Stimulated activated CD8-positive, alpha-beta memory T cell treated with anti-CD3 and anti-CD28 coated beads, Interleukin-12 subunit alpha, Interleukin-12 subunit beta, amount 100 ng/mL, for 4 hours (primary cell): Measurements from ENCODE around the gene OAS1.
"Not testable (repeated sequence)": the region's sequence is repeated elsewhere in the genome, so short reads cannot be mapped to it uniquely, and the experiment has no call there.

Source experiments
- DNase-seq: peaks from one replicate; pipeline ENCODE4 v3.0.0-alpha.2; 2020; ENCODE audit warnings: low read depth

OAS1 gene

GRCh38 chr12:112900298-112901145, 6.2 kb upstream of the OAS1 start:
- no peak for DNase-seq

GRCh38 chr12:112901271-112901670, 5.5 kb upstream of the OAS1 start:
- DNase-seq, result no peak

- DNase-seq, result no peak
Measured at GRCh38 chr12:112904571-112904970, 2.2 kb upstream of the OAS1 start.

GRCh38 chr12:112905451-112906089, 1.2 kb upstream of the OAS1 start:
- DNase-seq, result no peak

- DNase-seq, result no peak
Measured at GRCh38 chr12:112907415-112908157, 824 bp downstream of the OAS1 start.

GRCh38 chr12:112908548-112908947, 1.8 kb downstream of the OAS1 start:
- no peak for DNase-seq

GRCh38 chr12:112909693-112910092, 2.9 kb downstream of the OAS1 start:
- no peak for DNase-seq

- no peak for DNase-seq
Measured at GRCh38 chr12:112913038-112913688, 6.4 kb downstream of the OAS1 start.

GRCh38 chr12:112913888-112914287, 7.1 kb downstream of the OAS1 start:
- DNase-seq, result not testable (repeated sequence)

- DNase-seq, result no peak
Measured at GRCh38 chr12:112916270-112916669, 9.5 kb downstream of the OAS1 start.

GRCh38 chr12:112919121-112919520, 12.4 kb downstream of the OAS1 start:
- no peak for DNase-seq

- no peak for DNase-seq
Measured at GRCh38 chr12:112924986-112925385, 18.2 kb downstream of the OAS1 start.

GRCh38 chr12:112926416-112927033, 19.8 kb downstream of the OAS1 start:
- DNase-seq, result not testable (repeated sequence)

GRCh38 chr12:112927475-112927874, 20.7 kb downstream of the OAS1 start:
- no peak for DNase-seq

- no peak for DNase-seq
Measured at GRCh38 chr12:112927925-112928324, 21.2 kb downstream of the OAS1 start.

GRCh38 chr12:112928978-112929377, 22.2 kb downstream of the OAS1 start:
- no peak for DNase-seq

- no peak for DNase-seq
Measured at GRCh38 chr12:112929715-112930114, 23.0 kb downstream of the OAS1 start.

GRCh38 chr12:112930350-112930749, 23.6 kb downstream of the OAS1 start:
- DNase-seq, result no peak

- no peak for DNase-seq
Measured at GRCh38 chr12:112932485-112933128, 25.8 kb downstream of the OAS1 start.

GRCh38 chr12:112933129-112933505, 26.4 kb downstream of the OAS1 start:
- no peak for DNase-seq

- no peak for DNase-seq
Measured at GRCh38 chr12:112936264-112936663, 29.5 kb downstream of the OAS1 start.
